Gastroesophageal sphincter (tissue), 4 donors: ENCODE data around the gene KIF26B. TPM values are rescaled to one million over a fixed set of nuclear protein-coding genes. Genes with fewer than 3 reads are reported as not detected.
A peak's percentile ranks its signal among the peaks of the same experiment; 100 is the strongest.

Experiments
- ATAC-seq: fragments of 150-250 bp; one replicate; pipeline ENCODE4 v1.9.1; 2016; ENCODE audit warnings: mild to moderate bottlenecking, moderate library complexity
- H3K27ac ChIP-seq, 4 donors: fragments of 200-600 bp; sonication (generic) in 3 of 4; 1 replicate in 3 of 4; 2 replicates in 1 of 4; pipeline ENCODE4 v1.5.1; 2016 to 2019
- H3K27me3 ChIP-seq: fragments of 200-600 bp; sonication (generic); one replicate; pipeline ENCODE4 v1.5.1; 2019
- H3K36me3 ChIP-seq, 2 donors: fragments of 200-600 bp; sonication (generic); one replicate each; pipeline ENCODE4 v1.5.1; 2019; ENCODE audit warnings: control low read depth in 1 of 2
- H3K4me1 ChIP-seq, 3 donors: fragments of 200-600 bp; sonication (generic); 1 replicate in 2 of 3; 2 replicates in 1 of 3; pipeline ENCODE4 v1.5.1; 2016 to 2019; ENCODE audit warnings: control low read depth in 2 of 3
- H3K4me3 ChIP-seq, 2 donors: fragments of 200-600 bp; sonication (generic); one replicate each; pipeline ENCODE4 v1.5.1; 2019; ENCODE audit warnings: mild to moderate bottlenecking in 1 of 2, moderate library complexity in 1 of 2
- H3K9me3 ChIP-seq, 3 donors: fragments of 200-600 bp; sonication (generic); one replicate each; pipeline ENCODE4 v1.5.1; 2017 to 2019; ENCODE audit warnings: control low read depth in 2 of 3
- CTCF ChIP-seq, 4 experiments: fragments of 200-600 bp in 2 of 4; fragments of 450-650 bp in 2 of 4; sonication (generic) in 1 of 4; IDR thresholded peaks; one replicate each; pipeline ENCODE4 v1.5.1; 2017 to 2019; ENCODE audit warnings: antibody characterized with exemption in 4 of 4, mild to moderate bottlenecking in 2 of 4, moderate library complexity in 2 of 4
- EP300 ChIP-seq: sonication (generic); formaldehyde crosslinking; IDR thresholded peaks from one replicate; pipeline ENCODE4 v1.6.1; 2017; ENCODE audit warnings: antibody characterized with exemption, mild to moderate bottlenecking
- POLR2A ChIP-seq, 2 donors: fragments of 450-650 bp; IDR thresholded peaks; one replicate each; pipeline ENCODE4 v1.6.1; 2017; ENCODE audit warnings: antibody characterized with exemption in 2 of 2, mild to moderate bottlenecking in 2 of 2, moderate library complexity in 1 of 2
- POLR2AphosphoS5 ChIP-seq: sonication (generic); formaldehyde crosslinking; IDR thresholded peaks from one replicate; pipeline ENCODE4 v1.6.1; 2017; ENCODE audit warnings: antibody characterized with exemption
- WGBS, 2 donors: methylation state at CpG; one replicate each; pipeline ENCODE4 v1.1.5; 2018; ENCODE audit warnings: low coverage in 1 of 2; 5-methylcytosine and 5-hydroxymethylcytosine counted together
- total RNA-seq, 4 donors: library from RNA; depleted of rRNA; stranded (reverse); fragments of >200 nt; gene quantifications; one replicate each; pipeline ENCODE4 v1.1.0, GENCODE V29; 2016

The KIF26B gene
- total RNA-seq, 4 donors from 2014 or later: 0.62 to 1.9 (median 0.97) TPM

GRCh38 chr1:245510144-245510543 lies 355.4 kb downstream of the KIF26B start:
- H3K27ac ChIP-seq: no peak overlapping the region
- no peak for ATAC-seq
- H3K36me3 ChIP-seq: no peaks in the 10 kb centered on the region
- no peaks in the 10 kb centered on the region for H3K9me3 ChIP-seq
- H3K4me1 ChIP-seq: no peaks in the 10 kb centered on the region
- peaks cover 5% of the 10 kb centered on the region for H3K27me3 ChIP-seq
- 29 to 48% methylated on average over 3 to 4 of the region's 4 CpGs for WGBS, 2 donors
- no peak for TF ChIP-seq POLR2AphosphoS5
- TF ChIP-seq EP300: no peak
- no peak for TF ChIP-seq CTCF (IDR thresholded peaks at IDR 0.05)
- TF ChIP-seq POLR2A (IDR thresholded peaks at IDR 0.05): no peak
- H3K4me3 ChIP-seq: no peak overlapping the region

GRCh38 chr1:245512181-245512888 lies 357.6 kb downstream of the KIF26B start:
- peaks cover 5% of the 10 kb centered on the region for H3K27me3 ChIP-seq
- ATAC-seq: no peak

GRCh38 chr1:245512980-245513578 lies 358.3 kb downstream of the KIF26B start:
- no peak overlapping the region for H3K27ac ChIP-seq
- no peak for ATAC-seq
- H3K9me3 ChIP-seq: no peaks in the 10 kb centered on the region
- no peak overlapping the region for H3K4me3 ChIP-seq
- WGBS, 2 donors: 62 to 97% methylated on average over 3 to 10 of the region's 11 CpGs
- TF ChIP-seq EP300 (no peak), CTCF (IDR thresholded peaks at IDR 0.05) (no peak), POLR2A (IDR thresholded peaks at IDR 0.05) (no peak), POLR2AphosphoS5 (no peak)
- no peaks in the 10 kb centered on the region for H3K36me3 ChIP-seq
- peaks cover 5% of the 10 kb centered on the region for H3K27me3 ChIP-seq
- no peaks in the 10 kb centered on the region for H3K4me1 ChIP-seq

More at GRCh38 chr1:245512181-245512888, 357.6 kb downstream of the KIF26B start:
- 54 to 75% methylated on average over 5 to 8 of the region's 8 CpGs for WGBS, 2 donors
- Histone ChIP-seq H3K27ac (no peak overlapping the region), H3K36me3 (no peaks in the 10 kb centered on the region), H3K4me1 (no peaks in the 10 kb centered on the region), H3K4me3 (no peak overlapping the region), H3K9me3 (no peaks in the 10 kb centered on the region)
- TF ChIP-seq POLR2A (IDR thresholded peaks at IDR 0.05) (no peak), CTCF (IDR thresholded peaks at IDR 0.05) (no peak), EP300 (no peak), POLR2AphosphoS5 (no peak)

- ATAC-seq: no peak
- 60% methylated on average over 8 to 11 of the region's 12 CpGs for WGBS, 2 donors
- TF ChIP-seq CTCF (IDR thresholded peaks at IDR 0.05): peak in 1 of 4 experiments; percentile 30
- TF ChIP-seq POLR2A (IDR thresholded peaks at IDR 0.05): no peak
- H3K36me3 ChIP-seq: no peaks in the 10 kb centered on the region
- no peak overlapping the region for H3K4me3 ChIP-seq
- no peaks in the 10 kb centered on the region for H3K4me1 ChIP-seq
- H3K9me3 ChIP-seq: no peaks in the 10 kb centered on the region
- H3K27me3 ChIP-seq: no peaks in the 10 kb centered on the region
- no peak overlapping the region for H3K27ac ChIP-seq
Observed at GRCh38 chr1:245516284-245516759, 361.5 kb downstream of the KIF26B start.

- no peak overlapping the region for H3K4me3 ChIP-seq
- no peaks in the 10 kb centered on the region for H3K4me1 ChIP-seq
- H3K27me3 ChIP-seq: no peaks in the 10 kb centered on the region
- 89 to 100% methylated on average over 1 of the region's 1 CpG for WGBS, 2 donors
- no peak for ATAC-seq
- H3K36me3 ChIP-seq: no peaks in the 10 kb centered on the region
- H3K9me3 ChIP-seq: no peaks in the 10 kb centered on the region
- no peak overlapping the region for H3K27ac ChIP-seq
- TF ChIP-seq POLR2AphosphoS5 (no peak), POLR2A (IDR thresholded peaks at IDR 0.05) (no peak), CTCF (IDR thresholded peaks at IDR 0.05) (no peak), EP300 (no peak)
Observed at GRCh38 chr1:245520611-245521010, 365.8 kb downstream of the KIF26B start.
